GF-D8 (cell line): ENCODE measurements around the gene SBSN.
"Not testable (repeated sequence)": the region's sequence is repeated elsewhere in the genome, so short reads cannot be mapped to it uniquely, and the experiment has no call there.

Experiments
- DNase-seq: peaks from one replicate; lab custom pipeline; 2025; lab: John Stamatoyannopoulos, UW

SBSN gene

DNA sequence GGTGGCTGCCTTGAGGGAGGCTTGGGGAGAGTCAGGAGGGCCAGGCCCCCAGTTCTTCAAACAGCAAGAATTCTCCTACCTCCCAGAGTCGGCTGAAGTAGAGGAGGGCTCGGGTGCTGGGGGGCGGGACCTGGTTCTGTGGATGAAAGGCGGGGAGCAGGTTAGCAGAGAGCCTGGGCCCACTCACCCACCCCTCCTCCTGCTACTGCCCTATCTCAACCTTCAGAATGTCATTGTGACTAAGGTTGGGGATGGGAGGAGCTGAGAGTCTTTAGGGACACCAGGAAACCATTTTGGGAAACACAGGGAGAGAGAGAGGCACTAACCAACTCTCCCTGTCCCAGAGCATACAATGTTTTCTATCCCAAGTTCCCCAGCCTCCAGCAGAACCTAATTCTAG is 25.4 kb downstream of the SBSN start:
- no peak for DNase-seq

DNA sequence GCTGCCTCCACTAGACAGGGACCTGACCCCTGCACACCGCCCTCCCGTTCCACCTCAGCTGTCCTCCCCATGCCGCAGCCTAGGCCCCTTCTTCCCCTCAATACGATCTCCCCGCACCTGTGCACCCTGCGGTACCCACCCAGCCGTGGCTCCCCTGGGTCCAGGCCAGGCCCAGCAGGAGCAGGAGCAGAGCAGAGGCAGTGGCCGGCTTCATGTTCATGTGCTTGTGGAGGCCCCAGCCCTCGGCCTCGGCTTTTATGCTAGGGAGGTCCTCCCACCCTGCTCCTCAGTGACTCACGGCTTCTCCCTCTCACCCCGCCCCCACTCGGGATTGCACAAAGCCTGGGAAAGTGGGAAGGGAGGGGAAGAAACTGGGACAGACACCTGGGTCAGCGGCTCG is 26.4 kb downstream of the SBSN start:
- no peak for DNase-seq

DNA sequence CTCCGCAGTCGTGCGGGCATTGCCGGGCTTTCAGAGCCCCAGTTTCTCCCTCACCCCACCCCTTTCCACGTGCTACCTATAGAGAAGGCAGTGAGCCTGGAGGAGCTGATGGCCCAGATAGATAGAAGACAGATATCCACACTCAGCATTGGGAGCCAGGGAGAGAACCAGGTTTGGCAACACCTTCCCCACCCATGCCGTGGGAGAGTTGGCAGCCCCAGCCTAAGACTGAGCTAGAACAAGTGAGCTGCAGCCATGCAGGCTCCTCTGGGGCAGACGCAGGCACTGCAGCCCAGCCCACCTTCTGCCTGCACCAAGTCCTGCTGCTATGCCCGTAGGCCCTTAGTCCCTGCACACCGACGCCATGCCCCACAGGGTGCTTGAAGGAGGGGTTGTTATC is 27.5 kb downstream of the SBSN start:
- no peak for DNase-seq

DNA sequence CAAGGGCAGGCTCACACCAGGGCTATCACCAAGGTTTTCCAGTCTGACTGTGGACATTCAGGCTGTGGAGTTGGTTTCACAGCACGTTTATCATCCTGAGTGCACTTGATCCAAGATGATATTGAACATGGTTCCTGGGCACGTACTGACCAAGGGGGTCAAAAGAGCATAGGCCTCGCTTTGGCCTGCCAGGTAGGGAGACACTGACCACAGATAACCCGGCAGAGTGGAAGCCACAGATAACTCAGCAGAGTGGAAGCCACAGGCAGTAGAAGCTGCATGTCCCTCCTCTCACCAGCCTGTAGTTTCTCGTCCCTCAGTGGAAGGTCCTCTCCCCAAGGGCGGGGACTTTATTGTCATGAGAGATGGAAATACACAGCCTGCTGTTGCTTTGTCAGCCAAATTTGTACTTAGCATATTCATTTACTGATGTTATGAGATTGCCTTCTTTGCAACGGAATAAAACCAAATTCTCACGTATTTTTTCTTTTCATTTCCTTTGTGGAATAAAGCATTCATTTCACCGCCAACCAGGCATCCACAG is 29.1 kb downstream of the SBSN start:
- no peak for DNase-seq

DNA sequence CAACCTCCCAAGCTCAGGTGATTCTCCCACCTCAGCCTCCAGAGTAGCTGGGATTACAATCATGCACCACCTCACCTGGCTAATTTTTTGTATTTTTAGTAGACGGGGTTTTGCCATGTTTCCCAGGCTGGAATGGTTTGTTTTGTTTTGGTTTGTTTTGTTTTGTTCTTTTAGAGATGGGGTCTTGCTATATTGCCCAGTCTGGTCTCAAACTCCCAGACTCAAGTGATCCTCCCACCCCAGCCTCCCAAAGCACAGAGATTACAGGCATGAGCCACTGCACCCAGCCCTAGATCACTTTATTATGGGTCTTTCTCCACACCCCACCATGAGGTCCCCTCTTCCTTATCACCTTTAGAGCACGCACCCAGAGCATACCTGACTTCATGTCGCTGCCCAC is 29.9 kb downstream of the SBSN start:
- no peak for DNase-seq

DNA sequence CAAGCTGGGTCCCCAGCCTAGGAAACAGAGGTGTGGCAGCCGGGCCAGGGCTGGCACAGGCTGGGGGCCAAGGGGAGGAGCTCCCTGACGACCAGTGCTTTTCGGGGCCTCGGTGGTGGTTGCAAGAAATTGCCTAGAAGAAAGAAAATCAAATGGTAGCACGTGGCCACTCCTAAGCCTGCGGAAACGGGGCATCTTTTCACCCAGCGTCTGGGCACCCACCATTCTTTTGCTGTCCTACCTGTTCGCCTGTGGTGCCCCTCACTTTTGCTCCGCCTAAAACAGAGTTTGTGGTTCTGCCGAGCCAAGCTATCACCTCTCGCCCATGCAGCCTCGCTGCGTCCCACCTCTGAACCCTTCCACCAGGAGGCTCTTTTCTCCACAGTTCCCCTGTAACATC is 30.7 kb downstream of the SBSN start:
- DNase-seq, result no peak

DNA sequence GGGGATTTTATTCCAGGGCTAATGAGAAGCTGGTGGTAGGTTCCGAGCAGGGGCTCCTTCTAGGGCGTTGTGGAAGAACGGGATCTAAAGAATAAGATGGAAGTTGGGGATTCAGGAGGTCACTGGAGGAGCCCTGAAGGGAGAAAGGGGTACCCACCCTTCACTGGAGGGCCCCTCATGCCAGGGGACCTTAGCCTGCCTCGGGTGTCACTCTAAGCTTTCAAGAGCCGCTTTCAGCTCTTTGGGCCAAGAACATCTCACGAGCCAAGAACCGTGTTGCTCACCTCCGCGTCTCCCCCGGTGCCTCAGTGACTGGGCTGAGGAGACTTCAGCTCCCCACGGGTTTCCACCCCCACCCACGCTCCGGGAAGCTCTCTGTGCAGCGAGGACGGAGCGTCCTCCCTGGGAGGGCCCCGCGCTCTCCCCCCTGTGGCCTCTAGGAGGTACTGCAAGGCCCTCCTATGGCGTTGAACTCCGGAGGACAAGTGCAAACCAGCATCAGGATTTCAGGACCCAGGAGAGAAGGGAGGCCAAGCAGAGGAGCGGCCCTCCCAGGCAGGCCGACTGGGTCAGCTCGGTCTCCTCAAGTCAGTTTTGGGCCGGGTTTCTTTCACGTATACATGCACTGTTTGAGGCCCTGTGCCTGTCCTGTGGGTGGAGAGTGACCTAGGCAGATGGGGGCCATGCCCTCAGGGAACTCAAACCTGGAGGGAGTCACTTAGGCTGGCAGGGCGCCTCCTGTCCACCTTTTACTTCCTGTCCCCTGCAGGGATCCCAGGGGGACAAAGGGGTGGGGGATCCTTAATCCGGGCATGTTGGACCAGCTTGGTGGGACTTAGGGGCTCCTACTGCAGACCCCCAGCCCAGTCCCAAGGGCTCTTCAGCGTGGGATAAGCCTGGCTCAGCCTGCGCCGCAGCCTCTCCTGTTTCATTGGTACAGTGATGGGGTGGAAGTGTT is 32.7 kb downstream of the SBSN start:
- DNase-seq, result no peak

DNA sequence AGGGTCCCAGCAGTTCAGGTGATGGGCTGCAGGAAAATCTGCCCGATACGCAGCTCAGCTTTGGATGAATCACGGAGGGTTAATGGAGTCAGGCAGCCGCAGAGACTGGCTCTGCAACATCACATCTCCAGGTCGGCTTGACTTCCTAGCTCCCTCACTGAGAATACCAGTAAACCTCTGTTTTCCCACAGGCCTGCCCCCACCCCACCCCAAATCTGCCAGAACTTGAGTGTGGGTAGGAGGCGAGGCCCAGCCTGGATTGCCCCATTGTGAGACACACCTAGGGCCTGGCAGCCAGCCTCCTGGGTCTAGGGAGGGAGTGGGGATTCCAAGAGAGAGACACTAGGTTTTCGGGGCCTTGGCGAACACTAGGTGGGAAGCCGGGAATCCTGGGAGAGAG is 34.1 kb downstream of the SBSN start:
- no peak for DNase-seq

DNA sequence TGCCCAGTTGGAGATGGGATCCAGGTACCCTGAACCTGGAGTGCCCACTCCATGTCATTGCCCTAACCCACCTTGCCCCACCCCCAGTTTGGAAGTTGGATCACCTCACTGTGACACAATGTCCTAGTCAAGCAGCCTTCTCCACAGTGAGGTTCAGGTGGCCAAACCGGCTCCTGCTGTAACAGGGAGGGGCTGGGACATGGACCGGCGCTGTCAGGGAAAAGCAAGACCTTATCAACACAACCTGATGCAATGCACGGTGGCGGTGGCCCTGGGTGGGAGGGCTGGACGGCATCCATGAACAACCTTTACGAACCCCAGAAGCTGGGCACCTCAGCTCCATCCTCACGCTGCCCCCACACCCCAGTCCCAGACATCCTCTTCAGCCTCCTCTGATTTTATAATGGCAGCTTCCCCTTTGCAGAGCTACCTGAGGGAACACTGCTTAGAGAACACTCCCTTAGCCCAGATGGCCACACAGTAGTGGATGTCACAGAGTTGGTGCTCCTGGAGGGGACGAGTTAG is 36.2 kb downstream of the SBSN start:
- DNase-seq, result no peak

DNA sequence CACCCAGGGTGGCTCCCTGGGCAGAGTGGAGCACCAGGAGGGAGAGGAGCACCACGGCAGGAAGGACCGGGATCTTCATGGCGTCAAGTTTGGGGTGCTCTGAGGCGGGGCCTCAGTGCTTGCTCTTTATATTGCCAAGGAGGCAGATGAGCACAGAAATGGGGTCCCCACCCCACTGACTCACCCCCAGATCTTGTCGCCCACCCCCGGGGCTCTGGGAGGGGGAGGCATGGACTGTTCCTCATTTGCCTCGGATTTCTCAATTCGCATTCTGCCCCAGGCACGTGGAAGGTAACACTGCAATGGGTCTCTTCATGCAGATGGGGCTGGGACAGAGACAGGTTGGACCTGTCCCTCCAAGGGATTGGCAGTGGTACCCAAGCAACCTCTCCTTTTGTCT is 37.7 kb downstream of the SBSN start, which contains the start of gene KRTDAP:
KRTDAP (minus strand) TSS at position 101 of the 400 bp plus-strand sequence; CDS start at position 79, 22 bp downstream.
- no peak for DNase-seq

DNA sequence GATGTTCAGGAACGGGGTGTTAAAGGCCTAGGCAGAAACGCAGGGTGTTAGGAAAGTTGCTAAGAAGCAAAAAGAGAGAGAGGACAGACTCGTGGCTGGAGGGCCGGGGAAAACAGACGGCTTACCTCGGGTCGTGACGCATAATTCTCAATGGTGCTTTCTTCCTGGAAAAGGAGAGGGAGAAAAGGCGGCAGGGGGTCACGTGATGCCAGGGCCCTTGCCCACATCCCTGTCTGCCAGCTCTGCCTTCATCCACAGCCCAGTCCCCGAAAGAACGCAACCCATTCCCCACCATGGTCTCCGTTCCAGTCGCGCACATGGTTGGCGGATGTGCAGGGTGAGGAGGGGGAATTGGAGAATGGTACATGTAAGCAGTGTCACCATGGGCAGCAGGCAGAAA is 39.4 kb downstream of the SBSN start:
- no peak for DNase-seq

DNA sequence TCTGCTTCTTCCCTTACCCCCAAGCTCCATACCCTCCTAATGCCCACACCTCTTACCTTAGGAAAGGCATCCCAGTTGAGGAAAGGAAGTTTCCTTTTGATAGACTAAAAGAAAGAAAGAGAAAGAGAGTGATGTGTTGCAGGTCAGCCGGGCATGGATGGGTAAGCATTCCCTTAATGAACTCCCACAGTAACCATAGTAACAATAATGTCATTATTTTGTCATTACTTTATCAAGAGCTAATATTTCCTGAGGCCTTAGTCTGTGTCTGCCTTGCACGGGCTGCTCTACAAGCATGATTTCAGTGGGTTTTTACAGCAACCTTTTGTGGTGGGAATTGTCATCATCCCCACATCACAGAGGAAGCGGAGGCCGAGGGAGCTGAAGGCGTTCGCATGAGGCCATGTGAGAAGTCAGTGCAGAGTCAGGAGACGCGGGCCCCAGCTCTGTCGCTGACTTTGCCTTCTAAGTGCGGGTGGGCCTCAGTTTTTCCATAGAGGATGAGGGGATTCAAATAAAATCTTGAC is 40.4 kb downstream of the SBSN start:
- no peak for DNase-seq

DNA sequence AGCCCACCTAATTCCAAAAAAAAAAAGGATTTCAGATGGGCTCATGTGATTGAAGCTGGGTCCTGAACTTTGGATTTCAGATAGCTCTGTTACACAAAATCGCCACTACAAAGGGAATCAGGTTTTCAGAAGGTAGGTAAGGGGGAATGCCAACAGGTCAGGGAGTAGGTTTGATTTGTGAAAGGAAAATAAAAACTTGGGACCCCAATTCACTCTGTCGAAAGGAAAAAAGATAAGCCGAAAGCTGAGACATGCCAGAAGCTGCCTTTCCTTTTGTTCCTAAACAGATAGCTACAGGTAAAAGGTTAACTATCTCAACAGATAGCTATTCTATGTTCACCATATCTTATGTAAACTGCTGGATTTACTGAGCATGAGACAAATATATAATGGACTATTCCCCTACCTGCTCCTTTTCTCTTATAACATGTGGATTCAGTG is 41.8 kb downstream of the SBSN start:
- DNase-seq, result no peak

DNA sequence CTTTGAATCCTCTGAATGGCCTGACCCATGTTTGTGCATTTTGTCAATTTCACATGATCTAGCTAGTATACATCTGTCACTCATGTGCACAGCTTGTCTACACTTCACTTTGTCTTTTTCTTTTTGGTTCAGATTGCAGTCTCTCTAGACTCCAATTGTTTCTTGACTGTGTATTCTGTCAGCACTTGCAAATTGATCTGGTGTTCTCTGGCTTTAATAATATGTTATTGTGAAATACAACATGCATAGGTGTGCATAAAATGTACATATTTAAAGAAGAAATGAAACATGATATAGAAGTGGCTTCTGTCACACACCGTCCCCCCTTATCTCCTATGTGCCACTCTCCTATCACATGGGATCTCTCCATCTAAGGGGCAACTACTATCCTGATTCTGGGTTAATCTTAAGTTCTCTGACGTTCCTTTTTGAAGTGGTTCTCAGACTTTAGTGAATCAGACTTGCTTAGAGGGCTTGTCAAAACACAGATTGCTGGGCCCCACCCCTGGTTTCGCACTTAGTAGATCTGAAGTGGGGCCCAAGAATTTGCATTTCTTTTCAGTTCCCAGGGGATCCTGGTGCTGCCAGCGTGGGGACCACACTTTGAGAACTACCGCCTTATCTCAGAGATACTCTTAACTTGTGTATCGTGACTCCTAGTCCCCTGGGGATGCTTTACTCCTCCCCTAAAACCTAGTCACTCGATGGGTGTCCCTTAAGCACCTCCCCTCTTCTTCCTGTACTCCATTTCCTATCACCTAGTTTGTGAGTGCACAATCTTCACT is 43.7 kb downstream of the SBSN start:
- DNase-seq, result no peak

DNA sequence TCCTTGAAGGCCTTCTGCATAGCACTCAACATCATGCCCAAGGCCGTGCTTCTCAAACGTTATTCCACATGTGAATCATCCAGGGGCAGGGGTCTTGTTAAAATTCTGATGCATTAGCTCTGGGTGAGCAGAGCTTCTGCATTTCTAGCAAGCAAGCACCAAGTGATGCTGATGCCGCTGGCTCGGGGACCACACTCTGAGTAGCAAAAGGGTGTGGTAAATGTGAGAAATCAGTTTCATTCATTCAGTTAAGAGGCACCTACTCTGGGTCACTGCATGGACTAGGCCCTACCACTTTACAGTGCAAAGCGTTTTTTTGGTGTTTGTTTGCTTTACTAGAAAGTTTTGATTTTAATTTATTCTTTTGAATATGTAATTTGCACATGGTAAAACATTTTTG is 45.0 kb downstream of the SBSN start:
- DNase-seq, result no peak

DNA sequence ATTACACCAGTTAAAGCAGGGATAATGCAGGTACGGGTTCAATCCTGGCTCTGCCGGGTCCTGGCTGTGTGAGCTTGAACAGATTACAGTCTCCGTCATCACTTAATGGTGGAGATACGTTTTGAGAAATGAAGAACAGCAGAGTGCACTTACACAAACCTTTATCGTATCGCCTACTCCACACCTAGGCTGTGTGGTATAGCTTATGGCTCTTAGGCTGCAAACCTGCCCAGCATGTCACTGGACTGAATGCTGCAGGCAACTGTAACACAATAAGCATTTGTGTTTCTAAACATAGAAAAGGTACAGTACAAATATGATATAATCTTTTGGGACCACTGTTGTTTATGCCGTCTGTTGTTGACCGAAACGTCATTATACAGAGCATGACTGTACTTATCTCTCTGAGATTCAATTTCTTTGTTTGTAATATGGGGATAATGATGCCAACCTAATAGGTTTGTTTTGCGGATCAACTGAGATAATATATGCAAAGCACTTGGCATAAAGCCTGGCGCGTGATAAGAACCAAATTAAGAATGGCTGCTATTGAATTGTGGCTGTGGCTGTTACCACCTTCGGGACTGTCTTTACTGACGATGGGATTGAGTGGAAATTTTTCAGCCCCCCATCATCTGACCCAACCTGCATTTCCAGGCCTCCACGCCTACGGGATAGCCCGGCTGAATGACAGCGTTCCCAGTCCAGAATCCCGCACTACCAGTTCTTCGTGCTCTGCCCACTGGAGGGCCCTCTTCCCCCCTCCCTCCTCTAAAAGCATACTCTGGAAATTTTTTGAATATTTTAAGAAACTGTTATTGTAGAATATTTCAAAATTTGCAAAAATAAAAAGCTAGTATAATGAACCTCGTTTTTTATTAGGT is 49.1 kb downstream of the SBSN start:
- no peak for DNase-seq

DNA sequence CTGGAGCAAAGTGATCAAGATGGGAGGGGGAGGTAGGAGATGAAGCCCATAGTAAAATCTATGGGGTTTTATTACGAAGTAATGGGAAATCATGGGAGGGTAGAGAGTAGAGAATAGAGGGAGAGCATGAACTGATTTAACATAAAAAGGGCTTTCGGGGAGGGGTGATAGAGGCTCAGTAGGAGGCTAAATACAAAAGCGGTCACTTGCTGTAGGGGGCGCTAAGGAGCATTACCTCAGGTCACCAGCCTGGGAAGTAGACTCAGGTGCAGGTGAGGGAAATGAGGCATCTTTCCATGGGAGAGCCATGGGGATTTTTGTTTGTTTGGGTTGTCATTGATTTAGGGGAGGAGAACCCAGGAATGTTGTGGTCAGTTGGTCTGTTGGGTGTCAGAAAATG is 52.0 kb downstream of the SBSN start:
- no peak for DNase-seq

DNA sequence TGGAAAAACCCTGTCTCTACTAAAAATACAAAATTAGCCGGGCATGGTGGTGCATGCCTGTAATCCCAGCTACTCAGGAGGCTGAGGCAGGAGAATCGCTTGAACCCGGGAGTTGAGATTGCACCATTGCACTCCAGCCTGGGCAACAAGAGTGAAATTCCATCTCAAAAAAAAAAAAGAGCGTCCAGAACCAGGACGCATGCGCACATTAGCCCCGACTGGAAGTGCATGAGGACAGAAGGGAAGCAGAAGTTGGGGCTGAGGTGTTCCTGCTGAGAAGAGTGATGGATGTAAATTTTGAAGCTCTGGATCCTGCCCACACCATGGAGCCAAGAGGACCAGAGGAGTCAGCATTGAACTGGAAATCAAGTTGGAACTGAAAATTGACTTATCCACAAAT is 53.5 kb downstream of the SBSN start:
- DNase-seq, result not testable (repeated sequence)

DNA sequence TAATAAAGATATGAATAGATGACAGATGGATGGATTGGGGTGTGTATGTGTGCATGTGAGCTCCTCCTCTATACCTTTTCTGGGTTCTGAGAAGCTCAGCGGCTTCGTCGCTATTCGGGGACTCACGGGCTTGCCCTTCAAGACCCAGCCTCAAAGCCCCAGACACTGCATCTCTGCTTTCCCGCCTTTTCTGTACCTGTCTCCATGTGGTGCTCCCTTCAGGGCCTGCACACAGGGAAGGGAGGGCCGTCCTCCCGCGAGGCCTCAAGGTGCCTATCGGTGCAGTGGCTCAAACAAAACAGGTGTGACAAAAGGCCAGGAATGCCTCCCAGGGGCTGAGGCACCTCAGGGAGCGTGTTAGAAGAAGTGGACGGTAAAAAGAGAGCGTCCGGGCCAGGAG is 54.0 kb downstream of the SBSN start:
- DNase-seq, result no peak
